CD4-positive, alpha-beta T cell treated with Interleukin-15 for 4 hours (primary cell): ENCODE data around the gene GATA3.
A peak's percentile ranks its signal among the peaks of the same experiment; 100 is the strongest.

Experiments
- DNase-seq: peaks from one replicate; pipeline ENCODE4 v3.0.0-alpha.2; 2020; ENCODE audit warnings: low spot score

The GATA3 gene

GRCh38 chr10:8051109-8051821, 3.2 kb upstream of the GATA3 start:
- no peak for DNase-seq

GRCh38 chr10:8051851-8052257, 2.6 kb upstream of the GATA3 start:
- no peak for DNase-seq

- no peak for DNase-seq
Observed at GRCh38 chr10:8052341-8052955, 2.0 kb upstream of the GATA3 start.

GRCh38 chr10:8052956-8053445, 1.5 kb upstream of the GATA3 start:
- no peak for DNase-seq

GRCh38 chr10:8053446-8054243, 843 bp upstream of the GATA3 start:
- DNase-seq, result peak; percentile 95

GRCh38 chr10:8054244-8054493, 319 bp upstream of the GATA3 start:
- no peak for DNase-seq

GRCh38 chr10:8055420-8056349, 1.2 kb downstream of the GATA3 start:
- no peak for DNase-seq

- DNase-seq, result no peak
Observed at GRCh38 chr10:8056378-8056777, 1.9 kb downstream of the GATA3 start.

- DNase-seq, result peak; percentile 69
Observed at GRCh38 chr10:8056871-8057331, 2.4 kb downstream of the GATA3 start.

GRCh38 chr10:8057636-8058273, 3.3 kb downstream of the GATA3 start:
- DNase-seq, result no peak

- no peak for DNase-seq
Observed at GRCh38 chr10:8058274-8059111, 4.0 kb downstream of the GATA3 start.

- no peak for DNase-seq
Observed at GRCh38 chr10:8059191-8059936, 4.9 kb downstream of the GATA3 start.

GRCh38 chr10:8060010-8060703, 5.7 kb downstream of the GATA3 start:
- DNase-seq, result peak; percentile 62

GRCh38 chr10:8060704-8061121, 6.2 kb downstream of the GATA3 start:
- DNase-seq, result no peak

- peak; percentile 66 for DNase-seq
Observed at GRCh38 chr10:8061274-8062211, 7.1 kb downstream of the GATA3 start.

GRCh38 chr10:8063128-8063908, 8.8 kb downstream of the GATA3 start:
- DNase-seq, result no peak

- DNase-seq, result no peak
Observed at GRCh38 chr10:8063935-8064334, 9.4 kb downstream of the GATA3 start.
